GM21381 (cell line): ENCODE results near the gene GDPD5.
A peak's percentile ranks its signal among the peaks of the same experiment; 100 is the strongest.
"Not testable (repeated sequence)": the region's sequence is repeated elsewhere in the genome, so short reads cannot be mapped to it uniquely, and the experiment has no call there.

Experiments used
- ATAC-seq: cut with Tn5 transposase; IDR thresholded peaks from one replicate; pipeline ENCODE4 v1.9.1; 2021; ENCODE audit warnings: mild to moderate bottlenecking, moderate library complexity; ENCODE audit not compliant: unreplicated experiment

GDPD5 gene

GRCh38 chr11:75431533-75432525 is 93.9 kb downstream of the GDPD5 start:
- no peak for ATAC-seq

GRCh38 chr11:75430714-75431532 is 94.8 kb downstream of the GDPD5 start:
- ATAC-seq: no peak

- ATAC-seq: peak; percentile 46
These were observed 95.6 kb downstream of the GDPD5 start for GRCh38 chr11:75429902-75430713.

GRCh38 chr11:75429641-75429901 is 96.2 kb downstream of the GDPD5 start:
- ATAC-seq: no peak

GRCh38 chr11:75428989-75429640 is 96.6 kb downstream of the GDPD5 start:
- no peak for ATAC-seq

- no peak for ATAC-seq
These were observed 97.4 kb downstream of the GDPD5 start for GRCh38 chr11:75428281-75428724.

- ATAC-seq: no peak
These were observed 98.6 kb downstream of the GDPD5 start for GRCh38 chr11:75427181-75427580.

- ATAC-seq: no peak
These were observed 99.0 kb downstream of the GDPD5 start for GRCh38 chr11:75426720-75427086.

GRCh38 chr11:75425422-75425821 is 100.3 kb downstream of the GDPD5 start:
- no peak for ATAC-seq

- ATAC-seq: no peak
These were observed 101.3 kb downstream of the GDPD5 start for GRCh38 chr11:75424396-75424795.

GRCh38 chr11:75423721-75424120 is 102.0 kb downstream of the GDPD5 start:
- ATAC-seq: no peak

- no peak for ATAC-seq
These were observed 103.2 kb downstream of the GDPD5 start for GRCh38 chr11:75422248-75423231.

- ATAC-seq: no peak
These were observed 103.9 kb downstream of the GDPD5 start for GRCh38 chr11:75421902-75422247.

- ATAC-seq: no peak
These were observed 104.6 kb downstream of the GDPD5 start for GRCh38 chr11:75421035-75421602.

GRCh38 chr11:75420224-75421034 is 105.3 kb downstream of the GDPD5 start:
- no peak for ATAC-seq

GRCh38 chr11:75413864-75414263 is 111.9 kb downstream of the GDPD5 start:
- no peak for ATAC-seq

- not testable (repeated sequence) for ATAC-seq
These were observed 112.6 kb downstream of the GDPD5 start for GRCh38 chr11:75413146-75413545.

- not testable (repeated sequence) for ATAC-seq
These were observed 115.8 kb downstream of the GDPD5 start for GRCh38 chr11:75409971-75410370.

- no peak for ATAC-seq
These were observed 116.9 kb downstream of the GDPD5 start for GRCh38 chr11:75408957-75409219.
